Stomach (tissue), 4 donors: ENCODE data around the gene FAXC.

ENCODE experiments used
- EP300 ChIP-seq: sonication (generic); formaldehyde crosslinking; IDR thresholded peaks from one replicate; pipeline ENCODE4 v1.6.1; 2017; ENCODE audit warnings: antibody characterized with exemption
- POLR2A ChIP-seq, 4 donors: fragments of 450-650 bp; IDR thresholded peaks; one replicate each; pipeline ENCODE4 v1.6.1; 2016; ENCODE audit warnings: antibody characterized with exemption in 4 of 4, control low read depth in 2 of 4, mild to moderate bottlenecking in 1 of 4, moderate library complexity in 1 of 4
- TF ChIP-seq, protein P1 (sequence below), 7 experiments: fragments of 450-650 bp in 4 of 7; fragments of 200-600 bp in 3 of 7; sonication (generic) in 3 of 7; IDR thresholded peaks; one replicate each; pipeline ENCODE4 v1.5.1; 2016 to 2019; ENCODE audit warnings: antibody characterized with exemption in 7 of 7, control low read depth in 2 of 7, mild to moderate bottlenecking in 1 of 7

DNA sequence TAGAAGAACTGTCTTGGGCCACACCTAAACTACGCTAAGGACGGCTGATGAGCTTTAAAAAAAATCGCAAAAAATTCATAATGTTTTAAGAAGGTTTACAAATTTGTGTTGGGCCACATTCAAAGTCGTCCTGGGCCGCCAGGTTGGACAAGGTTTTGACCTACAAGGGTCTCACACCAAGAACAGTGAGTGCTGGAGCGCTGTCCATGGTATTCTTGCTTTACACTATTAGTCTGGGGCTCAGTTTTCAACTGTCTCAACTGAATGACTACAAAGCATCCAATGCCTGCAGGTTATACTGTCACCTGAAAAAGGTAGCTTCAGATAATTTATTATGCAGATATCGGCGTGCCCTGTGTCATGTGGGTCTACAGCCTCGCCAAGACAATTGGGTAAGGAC is 3.7 kb upstream of the FAXC start:
- TF ChIP-seq, protein P1, sequence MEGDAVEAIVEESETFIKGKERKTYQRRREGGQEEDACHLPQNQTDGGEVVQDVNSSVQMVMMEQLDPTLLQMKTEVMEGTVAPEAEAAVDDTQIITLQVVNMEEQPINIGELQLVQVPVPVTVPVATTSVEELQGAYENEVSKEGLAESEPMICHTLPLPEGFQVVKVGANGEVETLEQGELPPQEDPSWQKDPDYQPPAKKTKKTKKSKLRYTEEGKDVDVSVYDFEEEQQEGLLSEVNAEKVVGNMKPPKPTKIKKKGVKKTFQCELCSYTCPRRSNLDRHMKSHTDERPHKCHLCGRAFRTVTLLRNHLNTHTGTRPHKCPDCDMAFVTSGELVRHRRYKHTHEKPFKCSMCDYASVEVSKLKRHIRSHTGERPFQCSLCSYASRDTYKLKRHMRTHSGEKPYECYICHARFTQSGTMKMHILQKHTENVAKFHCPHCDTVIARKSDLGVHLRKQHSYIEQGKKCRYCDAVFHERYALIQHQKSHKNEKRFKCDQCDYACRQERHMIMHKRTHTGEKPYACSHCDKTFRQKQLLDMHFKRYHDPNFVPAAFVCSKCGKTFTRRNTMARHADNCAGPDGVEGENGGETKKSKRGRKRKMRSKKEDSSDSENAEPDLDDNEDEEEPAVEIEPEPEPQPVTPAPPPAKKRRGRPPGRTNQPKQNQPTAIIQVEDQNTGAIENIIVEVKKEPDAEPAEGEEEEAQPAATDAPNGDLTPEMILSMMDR (IDR thresholded peaks at IDR 0.05), result no peak
- no peak for TF ChIP-seq EP300
- no peak for TF ChIP-seq POLR2A (IDR thresholded peaks at IDR 0.05)
